Bone marrow (tissue), 2 donors: ENCODE measurements around the gene TMEM41B.
"Not testable (repeated sequence)": the region's sequence is repeated elsewhere in the genome, so short reads cannot be mapped to it uniquely, and the experiment has no call there.

Experiments
- DNase-seq, 2 donors: peaks; one replicate each; lab custom pipeline; 2025; lab: John Stamatoyannopoulos, UW

Gene TMEM41B

GRCh38 chr11:9314291-9315077 lies at the start of gene TMEM41B:
Gene TMEM41B (minus strand): TSS chr11:9314593. CDS start chr11:9314441, 152 bp downstream.
- DNase-seq: peak; percentile 91 to 93

- no peak for DNase-seq
Observed at GRCh38 chr11:9362393-9362863, 48.0 kb upstream of the TMEM41B start.

GRCh38 chr11:9360862-9361622 lies 46.6 kb upstream of the TMEM41B start:
- DNase-seq: not testable (repeated sequence)

- no peak for DNase-seq
Observed at GRCh38 chr11:9357041-9357440, 42.6 kb upstream of the TMEM41B start.

GRCh38 chr11:9351321-9351881 lies 37.0 kb upstream of the TMEM41B start:
- no peak for DNase-seq

GRCh38 chr11:9347779-9348178 lies 33.4 kb upstream of the TMEM41B start:
- not testable (repeated sequence) for DNase-seq

GRCh38 chr11:9347100-9347499 lies 32.7 kb upstream of the TMEM41B start:
- peak in 1 of 2 donors; percentile 31 for DNase-seq

GRCh38 chr11:9344061-9344680 lies 29.8 kb upstream of the TMEM41B start:
- DNase-seq: no peak

GRCh38 chr11:9341638-9342178 lies 27.3 kb upstream of the TMEM41B start:
- DNase-seq: no peak

- no peak for DNase-seq
Observed at GRCh38 chr11:9332655-9333054, 18.3 kb upstream of the TMEM41B start.

GRCh38 chr11:9330387-9331384 lies 16.3 kb upstream of the TMEM41B start:
- no peak for DNase-seq

GRCh38 chr11:9320047-9320446 lies 5.7 kb upstream of the TMEM41B start:
- DNase-seq: no peak

GRCh38 chr11:9319377-9320001 lies 5.1 kb upstream of the TMEM41B start:
- not testable (repeated sequence) for DNase-seq

GRCh38 chr11:9318442-9319376 lies 4.3 kb upstream of the TMEM41B start:
- not testable (repeated sequence) for DNase-seq

- no peak for DNase-seq
Observed at GRCh38 chr11:9316334-9316733, 1.9 kb upstream of the TMEM41B start.

GRCh38 chr11:9315078-9315688 lies 790 bp upstream of the TMEM41B start:
- DNase-seq: no peak

- DNase-seq: no peak
Observed at GRCh38 chr11:9313648-9314290, 624 bp downstream of the TMEM41B start.

GRCh38 chr11:9310485-9311090 lies 3.8 kb downstream of the TMEM41B start:
- no peak for DNase-seq
